ENCODE results near the gene NTM. TPM values are rescaled to one million over a fixed set of nuclear protein-coding genes. Genes with fewer than 3 reads are reported as not detected.
"Not testable (repeated sequence)": the region's sequence is repeated elsewhere in the genome, so short reads cannot be mapped to it uniquely, and the experiment has no call there.

The NTM gene
- polyA plus RNA-seq, 4 donors = 0.94 to 3.1 (median 1.4) TPM; not detected in 1

DNA sequence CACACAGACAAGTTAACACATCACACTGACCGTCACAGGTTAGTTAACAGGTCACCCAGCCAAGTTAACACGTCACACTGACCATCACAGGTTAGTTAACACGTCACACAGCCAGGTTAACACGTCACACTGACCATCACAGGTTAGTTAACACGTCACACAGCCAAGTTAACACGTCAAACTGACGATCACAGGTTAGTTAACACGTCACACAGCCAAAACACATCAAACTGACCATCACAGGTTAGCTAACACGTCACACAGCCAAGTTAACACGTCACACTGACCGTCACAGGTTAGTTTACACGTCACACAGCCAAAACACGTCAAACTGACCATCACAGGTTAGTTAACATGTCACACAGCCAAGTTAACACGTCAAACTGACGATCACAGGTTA is 699.2 kb downstream of the NTM start:
- not testable (repeated sequence) for H3K4me3 ChIP-seq (ENCODE audit: low read depth in 1 of 3, low read length in 3 of 3); DNase-seq; H3K27me3 ChIP-seq (ENCODE audit: control insufficient read depth in 3 of 3, insufficient read depth in 3 of 3, low read length in 3 of 3); FAIRE-seq; H3K9me3 ChIP-seq (ENCODE audit: control insufficient read depth in 2 of 2, insufficient read depth in 1 of 2, low read depth in 1 of 2, low read length in 1 of 2); H3K36me3 ChIP-seq (ENCODE audit: control insufficient read depth in 3 of 3, insufficient read depth in 2 of 3, low read depth in 1 of 3, low read length in 3 of 3); H3K4me1 ChIP-seq (ENCODE audit: control insufficient read depth in 3 of 3, insufficient read depth in 2 of 3, low read depth in 1 of 3, low read length in 2 of 3); H3K27ac ChIP-seq (ENCODE audit: low read depth in 1 of 3, low read length in 2 of 3)
- WGBS, 3 donors = 74 to 89% (median 76%) methylated on average over 15 of the region's 15 CpGs

DNA sequence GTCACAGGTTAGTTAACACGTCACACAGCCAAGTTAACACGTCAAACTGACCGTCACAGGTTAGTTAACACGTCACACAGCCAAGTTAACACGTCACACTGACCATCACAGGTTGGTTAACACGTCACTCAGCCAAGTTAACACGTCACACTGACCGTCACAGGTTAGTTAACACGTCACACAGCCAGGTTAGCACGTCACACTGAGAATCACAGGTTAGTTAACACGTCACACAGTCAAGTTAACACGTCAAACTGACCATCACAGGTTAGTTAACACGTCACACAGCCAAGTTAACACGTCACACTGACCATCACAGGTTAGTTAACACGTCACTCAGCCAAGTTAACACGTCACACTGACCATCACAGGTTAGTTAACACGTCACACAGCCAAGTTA is 700.5 kb downstream of the NTM start:
- not testable (repeated sequence) for DNase-seq; H3K27ac ChIP-seq (ENCODE audit: low read depth in 1 of 3, low read length in 2 of 3); H3K27me3 ChIP-seq (ENCODE audit: control insufficient read depth in 3 of 3, insufficient read depth in 3 of 3, low read length in 3 of 3); H3K4me1 ChIP-seq (ENCODE audit: control insufficient read depth in 3 of 3, insufficient read depth in 2 of 3, low read depth in 1 of 3, low read length in 2 of 3); FAIRE-seq; H3K9me3 ChIP-seq (ENCODE audit: control insufficient read depth in 2 of 2, insufficient read depth in 1 of 2, low read depth in 1 of 2, low read length in 1 of 2); H3K4me3 ChIP-seq (ENCODE audit: low read depth in 1 of 3, low read length in 3 of 3); H3K36me3 ChIP-seq (ENCODE audit: control insufficient read depth in 3 of 3, insufficient read depth in 2 of 3, low read depth in 1 of 3, low read length in 3 of 3)
- 81 to 92% (median 89%) methylated on average over 14 to 15 of the region's 17 CpGs for WGBS, 3 donors

DNA sequence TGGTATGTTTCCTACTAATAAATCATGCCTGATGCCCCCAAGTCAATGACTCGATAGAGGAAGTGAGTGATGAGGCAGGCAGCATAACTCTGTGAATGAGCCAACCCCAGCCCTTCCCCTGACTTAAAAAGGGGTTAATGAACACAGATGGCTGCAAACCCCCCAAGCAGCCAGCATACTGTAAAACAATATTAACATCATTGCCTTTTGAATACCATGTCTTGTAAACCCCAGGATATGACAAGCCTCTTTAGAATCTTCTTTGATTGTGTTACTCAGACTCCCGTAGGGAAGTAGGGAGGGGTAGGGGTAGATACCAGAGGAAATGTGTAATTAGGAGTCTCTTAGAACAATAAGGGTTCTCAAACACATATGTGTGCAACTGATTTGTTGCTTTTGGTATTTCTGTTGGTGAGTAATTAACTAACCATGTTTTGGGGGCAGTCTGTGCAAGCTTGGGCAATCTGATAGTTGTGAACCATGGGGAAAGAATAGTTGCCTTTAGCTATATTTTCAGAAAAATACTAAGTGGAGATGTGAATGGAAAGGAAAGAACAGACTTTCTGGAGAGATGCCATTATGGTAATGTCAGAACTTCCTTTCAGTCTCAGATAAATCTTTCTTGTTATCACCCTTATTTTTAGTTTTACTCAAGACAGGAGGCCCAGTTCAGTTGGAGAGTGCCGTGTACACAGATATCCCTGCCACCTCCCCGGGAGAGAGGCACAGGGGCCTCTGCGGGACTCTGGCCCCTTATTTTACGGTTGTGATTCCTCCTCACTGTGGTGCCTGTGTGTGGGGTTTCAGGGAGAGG is 701.8 kb downstream of the NTM start:
- Histone ChIP-seq H3K4me1 (ENCODE audit: control insufficient read depth in 3 of 3, insufficient read depth in 2 of 3, low read depth in 1 of 3, low read length in 2 of 3) (no peaks in the 10 kb centered on the region), H3K27ac (ENCODE audit: low read depth in 1 of 3, low read length in 2 of 3) (peak overlapping the region in 1 of 3 donors; percentile 29), H3K9me3 (ENCODE audit: control insufficient read depth in 2 of 2, insufficient read depth in 1 of 2, low read depth in 1 of 2, low read length in 1 of 2) (no peaks in the 10 kb centered on the region), H3K27me3 (ENCODE audit: control insufficient read depth in 3 of 3, insufficient read depth in 3 of 3, low read length in 3 of 3) (no peaks in the 10 kb centered on the region), H3K4me3 (ENCODE audit: low read depth in 1 of 3, low read length in 3 of 3) (no peak overlapping the region), H3K36me3 (ENCODE audit: control insufficient read depth in 3 of 3, insufficient read depth in 2 of 3, low read depth in 1 of 3, low read length in 3 of 3) (no peaks in the 10 kb centered on the region)
- DNase-seq = no peak
- FAIRE-seq = no peak
- WGBS, 3 donors = 41 to 53% (median 44%) methylated on average over 6 of the region's 6 CpGs

DNA sequence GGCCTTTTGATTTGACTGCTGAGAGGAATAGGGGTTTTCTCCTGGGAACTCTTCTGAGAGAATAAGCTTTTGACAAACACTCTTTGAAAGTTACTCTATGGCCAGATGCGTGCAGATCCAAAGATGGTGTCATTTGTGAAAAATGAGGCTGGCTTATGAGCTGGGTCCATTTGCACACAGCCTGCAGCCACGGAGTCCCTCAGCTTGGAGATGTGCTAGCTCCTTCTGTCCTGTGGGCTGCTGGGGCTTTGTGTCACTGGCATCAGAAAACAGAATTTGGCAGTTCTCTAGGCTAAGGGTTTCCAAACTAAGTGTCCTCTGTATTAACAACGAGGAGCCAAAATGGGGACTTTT is 702.4 kb downstream of the NTM start:
- H3K4me3 ChIP-seq (ENCODE audit: low read depth in 1 of 3, low read length in 3 of 3) = no peak overlapping the region
- no peak for DNase-seq
- no peaks in the 10 kb centered on the region for H3K36me3 ChIP-seq (ENCODE audit: control insufficient read depth in 3 of 3, insufficient read depth in 2 of 3, low read depth in 1 of 3, low read length in 3 of 3)
- 56 to 70% (median 67%) methylated on average over 3 of the region's 3 CpGs for WGBS, 3 donors
- no peaks in the 10 kb centered on the region for H3K4me1 ChIP-seq (ENCODE audit: control insufficient read depth in 3 of 3, insufficient read depth in 2 of 3, low read depth in 1 of 3, low read length in 2 of 3)
- H3K9me3 ChIP-seq (ENCODE audit: control insufficient read depth in 2 of 2, insufficient read depth in 1 of 2, low read depth in 1 of 2, low read length in 1 of 2) = no peaks in the 10 kb centered on the region
- no peaks in the 10 kb centered on the region for H3K27me3 ChIP-seq (ENCODE audit: control insufficient read depth in 3 of 3, insufficient read depth in 3 of 3, low read length in 3 of 3)
- H3K27ac ChIP-seq (ENCODE audit: low read depth in 1 of 3, low read length in 2 of 3) = peak overlapping the region in 1 of 3 donors; percentile 29
- FAIRE-seq = no peak

DNA sequence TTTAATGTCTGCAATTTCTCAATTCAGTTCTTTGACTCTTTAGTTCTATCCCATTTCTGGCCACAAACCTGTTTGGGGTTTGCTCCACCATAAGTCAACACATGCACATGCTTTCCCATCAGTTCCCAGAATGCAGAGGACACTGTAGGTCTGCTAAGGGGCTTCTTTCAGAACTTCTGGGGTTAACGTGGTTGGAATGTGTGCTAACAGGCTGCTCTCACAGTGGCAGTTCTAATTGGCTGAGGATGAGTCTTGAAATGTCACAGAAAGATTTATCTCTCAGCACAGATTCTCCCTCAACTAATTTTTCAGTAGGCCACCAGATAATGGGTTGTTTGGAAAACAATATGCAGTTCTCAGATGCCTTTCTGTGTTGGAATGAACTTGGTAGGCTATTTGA is 703.4 kb downstream of the NTM start:
- FAIRE-seq (no peak), DNase-seq (no peak)
- no peaks in the 10 kb centered on the region for H3K27me3 ChIP-seq (ENCODE audit: control insufficient read depth in 3 of 3, insufficient read depth in 3 of 3, low read length in 3 of 3)
- H3K4me3 ChIP-seq (ENCODE audit: low read depth in 1 of 3, low read length in 3 of 3) = no peak overlapping the region
- no peaks in the 10 kb centered on the region for H3K4me1 ChIP-seq (ENCODE audit: control insufficient read depth in 3 of 3, insufficient read depth in 2 of 3, low read depth in 1 of 3, low read length in 2 of 3)
- no peaks in the 10 kb centered on the region for H3K36me3 ChIP-seq (ENCODE audit: control insufficient read depth in 3 of 3, insufficient read depth in 2 of 3, low read depth in 1 of 3, low read length in 3 of 3)
- no peaks in the 10 kb centered on the region for H3K9me3 ChIP-seq (ENCODE audit: control insufficient read depth in 2 of 2, insufficient read depth in 1 of 2, low read depth in 1 of 2, low read length in 1 of 2)
- 30 to 60% (median 31%) methylated on average over 1 of the region's 1 CpG for WGBS, 3 donors
- no peak overlapping the region for H3K27ac ChIP-seq (ENCODE audit: low read depth in 1 of 3, low read length in 2 of 3)

DNA sequence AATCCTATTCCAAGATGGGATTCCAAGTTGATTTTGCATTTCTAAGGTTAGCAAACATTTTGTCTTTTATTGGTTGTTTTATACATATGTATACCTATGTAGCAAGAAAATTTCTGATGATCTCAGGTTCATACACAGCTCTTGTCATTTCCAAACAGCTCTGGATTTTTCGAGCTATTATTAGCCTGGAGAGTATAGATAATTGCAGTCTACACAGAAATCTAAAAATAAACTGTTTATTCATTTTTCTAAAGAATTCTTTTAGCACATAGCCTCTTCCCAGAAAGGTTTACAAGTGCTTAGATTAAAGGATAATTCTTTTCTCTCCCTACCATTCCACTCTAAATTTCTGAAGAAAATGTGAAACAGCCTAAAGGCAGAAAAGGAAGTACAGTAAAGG is 705.0 kb downstream of the NTM start:
- no peak overlapping the region for H3K27ac ChIP-seq (ENCODE audit: low read depth in 1 of 3, low read length in 2 of 3)
- no peaks in the 10 kb centered on the region for H3K36me3 ChIP-seq (ENCODE audit: control insufficient read depth in 3 of 3, insufficient read depth in 2 of 3, low read depth in 1 of 3, low read length in 3 of 3)
- DNase-seq (no peak), FAIRE-seq (no peak)
- WGBS, 3 donors = 30 to 40% (median 34%) methylated on average over 1 of the region's 1 CpG
- no peak overlapping the region for H3K4me3 ChIP-seq (ENCODE audit: low read depth in 1 of 3, low read length in 3 of 3)
- H3K27me3 ChIP-seq (ENCODE audit: control insufficient read depth in 3 of 3, insufficient read depth in 3 of 3, low read length in 3 of 3) = no peaks in the 10 kb centered on the region
- no peaks in the 10 kb centered on the region for H3K4me1 ChIP-seq (ENCODE audit: control insufficient read depth in 3 of 3, insufficient read depth in 2 of 3, low read depth in 1 of 3, low read length in 2 of 3)
- peaks cover 0 to 4% of the 10 kb centered on the region in 2 donors for H3K9me3 ChIP-seq (ENCODE audit: control insufficient read depth in 2 of 2, insufficient read depth in 1 of 2, low read depth in 1 of 2, low read length in 1 of 2)

DNA sequence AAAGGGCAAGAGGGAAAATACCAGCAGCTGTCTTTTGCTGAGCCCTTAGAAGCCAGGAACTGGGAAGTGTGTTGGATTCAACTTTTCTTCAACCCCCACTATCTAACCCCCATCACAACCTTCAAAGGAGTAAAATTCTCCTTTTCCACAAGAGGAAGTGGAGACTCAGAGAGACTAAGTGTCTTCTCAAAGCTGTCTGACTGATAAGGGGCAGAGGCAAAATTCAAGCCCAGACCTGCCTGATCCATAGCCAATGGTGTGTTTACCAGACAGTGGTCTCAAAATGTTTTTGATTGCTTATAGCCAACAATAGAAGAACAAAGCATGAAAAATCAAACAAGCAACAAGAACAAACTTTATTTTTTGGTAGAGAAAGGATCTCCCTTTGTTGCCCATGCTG is 707.0 kb downstream of the NTM start:
- peaks cover 0 to 5% of the 10 kb centered on the region in 2 donors for H3K9me3 ChIP-seq (ENCODE audit: control insufficient read depth in 2 of 2, insufficient read depth in 1 of 2, low read depth in 1 of 2, low read length in 1 of 2)
- no peak overlapping the region for H3K27ac ChIP-seq (ENCODE audit: low read depth in 1 of 3, low read length in 2 of 3)
- H3K27me3 ChIP-seq (ENCODE audit: control insufficient read depth in 3 of 3, insufficient read depth in 3 of 3, low read length in 3 of 3) = no peaks in the 10 kb centered on the region
- FAIRE-seq (no peak), DNase-seq (no peak)
- no peak overlapping the region for H3K4me3 ChIP-seq (ENCODE audit: low read depth in 1 of 3, low read length in 3 of 3)
- no peaks in the 10 kb centered on the region for H3K36me3 ChIP-seq (ENCODE audit: control insufficient read depth in 3 of 3, insufficient read depth in 2 of 3, low read depth in 1 of 3, low read length in 3 of 3)
- no peaks in the 10 kb centered on the region for H3K4me1 ChIP-seq (ENCODE audit: control insufficient read depth in 3 of 3, insufficient read depth in 2 of 3, low read depth in 1 of 3, low read length in 2 of 3)

DNA sequence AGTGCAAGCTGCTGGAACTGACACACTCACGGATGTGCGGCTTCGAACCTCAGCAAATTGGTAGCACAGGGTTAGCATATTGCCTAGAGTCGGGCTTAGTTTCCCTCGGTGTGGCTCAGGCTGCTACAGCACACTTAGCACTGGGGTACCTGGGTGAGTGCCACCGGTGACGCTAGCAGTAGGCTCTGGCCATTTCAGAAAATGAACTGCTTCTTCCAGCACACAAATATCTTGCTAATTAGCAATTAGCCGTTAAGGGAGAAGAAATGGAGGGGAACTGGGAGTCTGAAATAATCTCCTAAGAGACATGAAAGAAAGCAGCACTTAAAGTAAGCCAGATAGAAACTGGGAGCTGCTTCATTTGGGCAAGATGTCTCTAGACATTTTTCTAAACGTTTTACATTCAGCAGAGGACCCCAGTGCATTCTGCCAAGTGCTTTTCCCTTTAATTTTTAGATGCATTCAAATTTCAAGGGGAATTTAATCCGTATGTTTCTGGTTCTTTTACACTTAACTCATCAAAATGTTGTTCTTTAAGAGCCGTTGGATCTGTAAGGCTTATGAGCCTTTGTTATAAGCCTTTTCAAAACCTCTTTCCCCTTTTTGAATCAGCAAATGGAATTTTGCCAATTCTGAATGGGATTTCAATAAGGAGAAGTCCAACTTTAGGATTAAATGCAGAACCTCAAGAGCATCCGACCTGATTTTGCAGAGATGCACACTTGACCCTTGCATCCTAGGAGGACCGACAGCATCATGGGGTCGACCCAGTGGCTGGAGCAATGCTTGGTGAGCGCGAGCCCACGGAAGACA is 708.1 kb downstream of the NTM start:
- 74 to 81% (median 81%) methylated on average over 17 of the region's 17 CpGs for WGBS, 3 donors
- no peak for FAIRE-seq
- no peaks in the 10 kb centered on the region for H3K36me3 ChIP-seq (ENCODE audit: control insufficient read depth in 3 of 3, insufficient read depth in 2 of 3, low read depth in 1 of 3, low read length in 3 of 3)

More for the DNA sequence above, 708.1 kb downstream of the NTM start:
- Histone ChIP-seq H3K4me3 (ENCODE audit: low read depth in 1 of 3, low read length in 3 of 3) (no peak overlapping the region), H3K27ac (ENCODE audit: low read depth in 1 of 3, low read length in 2 of 3) (no peak overlapping the region), H3K9me3 (ENCODE audit: control insufficient read depth in 2 of 2, insufficient read depth in 1 of 2, low read depth in 1 of 2, low read length in 1 of 2) (peaks cover 0 to 8% of the 10 kb centered on the region in 2 donors), H3K4me1 (ENCODE audit: control insufficient read depth in 3 of 3, insufficient read depth in 2 of 3, low read depth in 1 of 3, low read length in 2 of 3) (no peaks in the 10 kb centered on the region), H3K27me3 (ENCODE audit: control insufficient read depth in 3 of 3, insufficient read depth in 3 of 3, low read length in 3 of 3) (no peaks in the 10 kb centered on the region)
- no peak for DNase-seq

Measured in small intestine (tissue), 7 donors.